ENCODE results near the gene CACNG4. TPM values are rescaled to one million over a fixed set of nuclear protein-coding genes. Genes with fewer than 3 reads are reported as not detected.

CACNG4 gene
- total and polyA plus RNA-seq, 8 donors: 0.09 to 4.2 (median 0.32) TPM

DNA sequence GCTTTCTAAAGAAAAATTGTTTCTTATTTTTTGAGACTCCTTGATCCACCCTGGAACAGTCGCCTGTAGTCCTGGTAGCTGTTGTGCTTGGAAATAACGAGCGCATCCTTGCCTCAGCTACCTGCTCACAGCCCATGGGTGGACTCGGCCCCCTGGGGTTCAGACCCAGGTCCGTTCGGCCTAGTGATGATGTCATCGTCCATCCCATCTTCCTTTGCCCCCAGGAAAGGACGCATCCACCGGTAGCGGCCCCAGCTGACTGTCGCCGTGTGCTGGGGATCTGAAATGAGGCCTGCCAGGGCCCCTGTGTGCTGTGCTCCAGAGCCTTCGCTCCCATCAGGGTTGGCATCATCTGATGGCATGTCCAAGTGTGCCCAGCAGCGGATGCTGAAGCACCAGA, 67.9 kb downstream of the CACNG4 start:
- H3K27ac ChIP-seq: no peak overlapping the region
- DNase-seq (no peak), ATAC-seq (no peak), FAIRE-seq (no peak)
- TF ChIP-seq, protein P1, sequence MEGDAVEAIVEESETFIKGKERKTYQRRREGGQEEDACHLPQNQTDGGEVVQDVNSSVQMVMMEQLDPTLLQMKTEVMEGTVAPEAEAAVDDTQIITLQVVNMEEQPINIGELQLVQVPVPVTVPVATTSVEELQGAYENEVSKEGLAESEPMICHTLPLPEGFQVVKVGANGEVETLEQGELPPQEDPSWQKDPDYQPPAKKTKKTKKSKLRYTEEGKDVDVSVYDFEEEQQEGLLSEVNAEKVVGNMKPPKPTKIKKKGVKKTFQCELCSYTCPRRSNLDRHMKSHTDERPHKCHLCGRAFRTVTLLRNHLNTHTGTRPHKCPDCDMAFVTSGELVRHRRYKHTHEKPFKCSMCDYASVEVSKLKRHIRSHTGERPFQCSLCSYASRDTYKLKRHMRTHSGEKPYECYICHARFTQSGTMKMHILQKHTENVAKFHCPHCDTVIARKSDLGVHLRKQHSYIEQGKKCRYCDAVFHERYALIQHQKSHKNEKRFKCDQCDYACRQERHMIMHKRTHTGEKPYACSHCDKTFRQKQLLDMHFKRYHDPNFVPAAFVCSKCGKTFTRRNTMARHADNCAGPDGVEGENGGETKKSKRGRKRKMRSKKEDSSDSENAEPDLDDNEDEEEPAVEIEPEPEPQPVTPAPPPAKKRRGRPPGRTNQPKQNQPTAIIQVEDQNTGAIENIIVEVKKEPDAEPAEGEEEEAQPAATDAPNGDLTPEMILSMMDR (IDR thresholded peaks at IDR 0.05): no peak
- 89 to 90% methylated on average over 14 of the region's 14 CpGs for WGBS, 2 donors
- no peaks in the 10 kb centered on the region for H3K27me3 ChIP-seq
- intact Hi-C loops (cut with DNase I): no loop called here
- no peaks in the 10 kb centered on the region for H3K36me3 ChIP-seq
- no peaks in the 10 kb centered on the region for H3K9me3 ChIP-seq
- H3K4me3 ChIP-seq: no peak overlapping the region
- no peaks in the 10 kb centered on the region for H3K4me1 ChIP-seq

DNA sequence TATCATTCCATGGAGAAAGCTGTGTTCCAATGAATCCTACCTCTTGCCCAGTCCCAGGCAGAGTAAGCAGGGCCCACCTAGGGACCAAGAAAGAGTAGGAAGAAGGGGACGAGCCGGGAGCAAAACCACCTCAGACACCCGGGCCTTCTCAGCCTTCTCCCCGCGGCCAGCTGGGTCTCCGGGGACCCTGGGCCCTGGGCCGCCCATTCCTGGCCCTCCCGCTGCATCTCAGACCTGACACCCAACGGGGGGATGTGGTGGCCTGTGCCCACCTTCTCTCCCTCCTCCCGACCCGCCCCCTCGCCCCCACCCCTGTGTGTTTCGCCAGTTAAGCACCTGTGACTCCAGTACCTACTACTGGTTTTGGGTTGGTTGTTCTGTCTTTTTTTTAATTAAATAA, 68.5 kb downstream of the CACNG4 start:
- no peak for DNase-seq
- H3K4me1 ChIP-seq: no peaks in the 10 kb centered on the region
- H3K27ac ChIP-seq: no peak overlapping the region
- H3K9me3 ChIP-seq: no peaks in the 10 kb centered on the region
- no peaks in the 10 kb centered on the region for H3K36me3 ChIP-seq
- intact Hi-C loops (cut with DNase I): no loop called here
- no peak for FAIRE-seq
- TF ChIP-seq, protein P1 (IDR thresholded peaks at IDR 0.05): no peak
- 91 to 98% methylated on average over 13 of the region's 13 CpGs for WGBS, 2 donors
- H3K4me3 ChIP-seq: no peak overlapping the region
- H3K27me3 ChIP-seq: no peaks in the 10 kb centered on the region
- ATAC-seq: no peak

DNA sequence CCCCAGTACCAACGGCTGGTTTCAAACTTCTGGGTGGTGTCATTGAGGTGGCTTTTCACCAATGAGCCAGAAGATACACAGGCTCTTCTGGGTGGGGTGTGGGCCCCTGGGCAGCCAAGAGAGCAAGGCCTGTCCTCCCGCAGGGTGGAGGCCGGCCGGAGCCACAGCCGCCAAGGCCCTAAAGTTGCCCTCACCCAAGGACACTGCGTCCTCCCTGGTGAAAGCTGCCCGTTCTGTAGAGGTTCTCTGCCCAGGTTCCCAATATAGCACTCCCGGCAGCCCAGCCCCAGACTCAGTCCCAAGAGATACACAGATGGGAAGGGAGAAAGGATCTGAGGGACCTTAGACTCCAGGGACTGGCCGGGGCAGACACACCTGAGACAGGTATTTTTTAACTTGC, 69.1 kb downstream of the CACNG4 start:
- 76 to 83% methylated on average over 9 of the region's 9 CpGs for WGBS, 2 donors
- Histone ChIP-seq H3K27me3 (no peaks in the 10 kb centered on the region), H3K9me3 (no peaks in the 10 kb centered on the region), H3K4me1 (no peaks in the 10 kb centered on the region), H3K4me3 (no peak overlapping the region), H3K36me3 (no peaks in the 10 kb centered on the region), H3K27ac (no peak overlapping the region)
- FAIRE-seq (no peak), ATAC-seq (no peak), DNase-seq (no peak)
- TF ChIP-seq, protein P1 (IDR thresholded peaks at IDR 0.05): no peak
- intact Hi-C loops (cut with DNase I): no loop called here

DNA sequence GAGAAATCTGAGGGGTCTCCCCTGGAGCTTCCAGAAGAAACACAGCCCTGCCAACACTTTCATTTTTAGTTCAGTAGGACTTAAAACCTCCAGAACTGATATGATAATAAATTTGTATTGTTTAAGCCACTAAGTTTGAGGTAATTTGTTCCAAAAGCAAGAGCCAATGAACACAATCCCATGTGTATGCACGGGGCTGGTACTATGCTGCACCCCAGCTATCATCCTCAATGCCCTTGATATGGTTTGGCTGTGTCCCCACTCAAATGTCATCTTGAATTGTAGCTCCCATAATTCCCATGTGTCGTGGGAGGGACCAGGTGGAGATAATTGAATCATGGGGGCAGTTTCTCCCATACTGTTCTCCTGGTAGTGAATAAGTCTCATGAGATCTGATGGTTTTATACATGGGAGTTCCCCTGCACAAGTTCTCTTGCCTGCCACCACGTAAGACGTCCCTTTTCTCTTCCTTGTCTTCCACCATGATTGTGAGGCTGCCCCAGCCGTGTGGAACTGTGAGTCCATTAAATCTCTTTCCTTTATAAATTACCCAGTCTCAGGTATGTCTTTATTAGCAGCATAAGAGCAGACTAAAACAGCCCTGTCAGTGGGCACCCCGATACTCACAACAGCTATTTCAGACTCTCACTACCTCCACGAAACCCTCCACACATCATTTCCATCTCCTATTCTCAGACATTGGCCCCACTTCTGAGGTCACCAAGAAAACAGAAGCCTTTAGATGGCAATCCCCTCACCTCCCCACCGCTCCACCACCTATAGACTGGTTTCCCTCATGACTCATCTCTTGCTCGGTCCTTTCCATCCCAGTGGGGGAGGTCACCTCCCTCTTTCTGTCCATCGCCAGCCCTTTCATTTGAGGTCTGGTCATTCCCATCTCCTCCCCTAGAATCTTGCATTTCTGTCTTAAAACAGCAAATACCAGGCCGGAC, 70.9 kb downstream of the CACNG4 start:
- Histone ChIP-seq H3K27ac (no peak overlapping the region), H3K36me3 (no peaks in the 10 kb centered on the region), H3K27me3 (no peaks in the 10 kb centered on the region), H3K9me3 (no peaks in the 10 kb centered on the region), H3K4me3 (no peak overlapping the region), H3K4me1 (no peaks in the 10 kb centered on the region)
- FAIRE-seq: no peak
- intact Hi-C loops (cut with DNase I): no loop called here
- no peak for DNase-seq
- TF ChIP-seq, protein P1 (IDR thresholded peaks at IDR 0.05): no peak
- ATAC-seq: no peak
- 84 to 90% methylated on average over 11 of the region's 11 CpGs for WGBS, 2 donors

DNA sequence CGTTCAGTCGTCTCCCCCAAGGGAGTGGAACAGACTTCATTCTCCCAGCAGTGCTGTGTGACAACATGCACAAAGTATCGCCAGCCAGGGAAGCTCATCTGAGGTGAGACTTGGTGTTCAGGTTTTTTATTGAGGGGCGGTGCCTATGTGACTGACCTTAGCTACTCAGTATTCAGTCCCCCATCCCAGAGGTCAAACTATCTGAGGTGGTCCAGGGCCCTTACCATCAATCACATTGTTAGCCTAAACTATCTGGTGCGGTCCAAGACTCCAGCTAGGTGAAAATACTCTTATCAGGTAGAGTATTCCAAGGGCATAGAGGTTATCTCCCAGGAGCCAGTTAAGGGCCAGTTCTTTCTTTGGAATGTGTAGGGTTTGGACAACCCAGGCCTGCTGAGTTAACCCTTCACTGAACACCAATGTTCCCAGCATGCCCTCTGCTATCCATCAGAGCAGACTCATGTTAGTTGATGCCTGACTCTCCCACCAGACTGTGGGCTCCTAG, 74.4 kb downstream of the CACNG4 start:
- Histone ChIP-seq H3K27me3 (no peaks in the 10 kb centered on the region), H3K4me3 (no peak overlapping the region), H3K4me1 (no peaks in the 10 kb centered on the region), H3K27ac (no peak overlapping the region), H3K9me3 (no peaks in the 10 kb centered on the region), H3K36me3 (no peaks in the 10 kb centered on the region)
- ATAC-seq: no peak
- WGBS, 2 donors: 54 to 55% methylated on average over 5 of the region's 5 CpGs
- intact Hi-C loops (cut with DNase I): no loop called here
- DNase-seq: no peak
- TF ChIP-seq, protein P1 (IDR thresholded peaks at IDR 0.05): no peak
- no peak for FAIRE-seq

Data from pancreas (tissue), 10 donors.